NCI-H524 (cell line): ENCODE results near the gene C14orf39.
"Not testable (repeated sequence)": the region's sequence is repeated elsewhere in the genome, so short reads cannot be mapped to it uniquely, and the experiment has no call there.

ENCODE experiments used
- DNase-seq, 2 experiments: peaks; one replicate each; lab custom pipeline; 2025; lab: John Stamatoyannopoulos, UW

C14orf39 gene

DNA sequence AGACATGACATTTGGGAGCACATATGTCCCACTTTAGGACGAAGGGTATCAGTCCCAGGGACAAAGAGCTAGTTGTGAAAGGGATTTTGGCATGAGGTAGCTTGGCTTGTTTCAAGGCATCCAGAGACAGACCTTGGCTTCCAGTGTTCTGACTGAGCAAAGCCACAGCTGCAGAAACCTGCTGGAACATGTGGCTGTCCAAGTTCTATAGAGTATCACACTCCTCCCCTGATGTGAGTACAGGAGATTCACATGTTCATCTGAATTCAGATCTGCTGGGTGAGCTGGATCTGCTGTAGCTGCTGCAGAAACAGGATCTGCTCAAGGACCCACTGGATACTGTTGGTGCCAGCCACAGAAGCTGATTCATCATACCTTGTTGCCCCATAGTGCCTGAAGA, 10.1 kb upstream of the C14orf39 start:
- no peak for DNase-seq

DNA sequence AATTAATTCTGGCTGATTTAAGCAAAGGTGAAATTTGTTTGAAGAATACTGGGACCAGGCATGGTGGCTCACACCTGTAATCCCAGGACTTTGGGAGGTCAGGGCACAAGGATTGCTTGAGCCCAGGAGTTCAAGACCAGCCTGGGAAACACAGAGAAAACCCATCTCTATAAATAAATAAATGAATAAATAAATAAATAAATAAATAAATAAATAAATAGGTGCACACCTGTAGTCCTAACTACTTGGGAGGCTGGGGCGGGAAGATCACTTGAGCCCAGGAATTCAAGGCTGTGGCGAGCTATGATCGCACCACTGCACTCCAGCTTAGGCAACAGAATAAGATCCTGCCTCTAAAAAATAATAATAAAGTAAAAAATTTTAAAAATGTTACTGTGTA, 4.4 kb upstream of the C14orf39 start:
- no peak for DNase-seq

DNA sequence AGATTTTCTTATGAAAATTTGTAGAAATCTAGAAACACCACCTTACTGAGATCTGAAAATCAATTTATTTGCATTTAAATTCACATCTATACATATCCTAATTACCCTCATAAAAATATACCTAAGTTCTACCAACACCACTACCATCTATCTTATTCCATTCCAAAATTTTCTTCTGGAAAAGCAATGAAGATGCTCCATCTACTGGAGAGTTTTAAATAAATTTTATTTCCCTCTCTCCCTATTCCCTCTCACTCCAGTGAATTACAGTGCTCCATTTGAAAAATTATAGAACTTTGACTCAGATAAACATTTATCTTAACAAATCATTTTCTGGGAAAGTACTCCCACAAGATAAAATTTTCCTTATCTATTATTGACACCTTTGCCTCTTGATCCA, 2.3 kb upstream of the C14orf39 start:
- peak in 1 of 2 experiments; percentile 26 for DNase-seq

DNA sequence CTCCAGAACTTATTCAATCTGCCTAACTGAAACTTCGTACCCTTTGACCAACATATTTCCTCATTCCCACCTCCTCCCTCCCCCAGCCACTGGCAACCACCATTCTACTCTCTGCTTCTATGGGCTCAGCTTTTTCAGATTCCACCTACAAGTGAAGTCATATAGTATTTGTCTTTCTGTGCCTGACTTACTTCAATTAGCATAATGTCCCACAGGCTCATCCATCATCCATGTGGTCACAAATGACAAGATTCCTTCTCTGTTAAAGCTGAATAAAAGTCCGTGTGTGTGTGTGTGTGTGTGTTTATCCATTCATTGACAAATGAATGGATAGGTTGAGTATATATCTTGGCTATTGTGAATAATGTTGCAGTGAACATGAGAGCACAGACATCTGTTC, 1.3 kb upstream of the C14orf39 start:
- DNase-seq: no peak

DNA sequence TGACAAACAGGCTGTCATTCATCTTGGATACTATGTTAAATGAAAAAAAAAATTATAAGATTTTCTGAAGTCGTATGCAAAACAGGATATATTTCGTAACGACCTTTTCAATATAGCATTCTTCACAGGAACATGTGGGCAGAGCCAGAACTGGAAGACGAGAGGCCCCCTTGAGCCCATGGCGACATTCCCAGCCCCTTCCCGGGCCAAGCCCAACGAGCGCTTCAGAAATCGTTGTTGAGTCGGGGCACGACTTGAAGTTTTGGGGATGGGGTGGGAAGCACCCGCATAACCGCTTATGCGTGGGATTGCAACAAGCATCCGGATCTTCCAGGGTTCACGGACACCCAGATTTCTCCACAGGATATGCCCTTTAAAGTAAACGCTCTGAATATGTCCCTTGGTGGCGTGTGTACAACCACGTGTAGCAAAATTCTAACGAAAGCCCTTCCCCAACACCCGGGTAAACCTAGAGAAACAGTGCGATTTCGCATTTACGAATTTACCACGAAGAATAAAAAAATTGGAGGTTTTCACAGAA, 736 bp downstream of the C14orf39 start:
- peak in 1 of 2 experiments; percentile 38 for DNase-seq

DNA sequence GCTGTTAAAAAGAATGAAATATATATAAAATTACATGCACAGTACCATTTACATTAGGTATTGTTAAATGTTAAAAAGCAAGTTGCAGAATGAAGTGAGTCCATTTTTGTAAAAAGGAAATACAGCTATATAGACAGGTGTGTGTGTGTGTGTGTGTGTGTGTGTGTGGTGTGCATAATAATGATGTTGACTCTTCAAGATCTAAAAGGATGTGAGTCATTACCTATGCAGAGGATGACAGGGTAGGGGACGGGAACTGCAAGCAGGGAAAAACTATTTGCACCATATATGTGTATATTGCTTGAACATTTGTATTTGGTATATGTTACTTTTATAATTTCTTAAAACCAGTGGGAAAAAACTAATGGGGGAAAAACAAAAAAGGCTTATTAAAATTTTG, 3.1 kb downstream of the C14orf39 start:
- no peak for DNase-seq

DNA sequence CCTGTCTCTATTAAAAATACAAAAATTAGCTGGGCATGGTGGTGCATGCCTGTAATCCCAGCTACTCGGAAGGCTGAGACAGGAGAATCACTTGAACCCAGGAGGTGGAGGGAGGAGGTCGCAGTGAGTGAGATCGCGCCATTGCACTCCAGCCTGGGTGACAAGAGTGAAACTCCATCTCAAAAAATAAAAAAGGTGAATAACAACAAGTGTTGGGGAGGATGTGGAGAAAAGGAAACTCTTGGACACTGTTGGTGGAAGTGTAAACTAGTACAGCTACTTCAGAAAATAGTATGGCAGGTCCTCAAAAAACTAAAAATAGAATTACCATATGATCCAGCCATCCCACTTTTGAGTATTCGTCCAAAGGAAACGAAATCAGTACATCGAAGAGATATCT, 5.6 kb downstream of the C14orf39 start:
- DNase-seq: not testable (repeated sequence)

DNA sequence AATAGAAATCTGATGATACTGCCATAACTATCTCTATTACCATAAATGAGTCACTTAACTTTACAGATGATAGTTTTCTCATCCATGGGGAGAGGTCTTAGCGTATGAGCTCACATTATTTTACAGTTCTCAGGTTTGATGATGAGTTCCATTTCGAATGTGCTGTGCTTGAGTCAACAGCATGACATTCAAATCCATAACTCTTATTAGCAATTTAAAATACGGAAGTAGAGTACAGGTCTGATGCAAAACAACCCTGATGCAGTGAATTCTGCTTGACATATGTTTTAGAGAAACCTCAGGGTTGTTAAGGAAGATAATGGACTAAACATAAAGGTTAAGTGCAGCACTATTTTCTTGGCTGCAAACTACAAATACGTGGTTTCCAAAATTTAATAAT, 30.0 kb downstream of the C14orf39 start:
- DNase-seq: no peak

DNA sequence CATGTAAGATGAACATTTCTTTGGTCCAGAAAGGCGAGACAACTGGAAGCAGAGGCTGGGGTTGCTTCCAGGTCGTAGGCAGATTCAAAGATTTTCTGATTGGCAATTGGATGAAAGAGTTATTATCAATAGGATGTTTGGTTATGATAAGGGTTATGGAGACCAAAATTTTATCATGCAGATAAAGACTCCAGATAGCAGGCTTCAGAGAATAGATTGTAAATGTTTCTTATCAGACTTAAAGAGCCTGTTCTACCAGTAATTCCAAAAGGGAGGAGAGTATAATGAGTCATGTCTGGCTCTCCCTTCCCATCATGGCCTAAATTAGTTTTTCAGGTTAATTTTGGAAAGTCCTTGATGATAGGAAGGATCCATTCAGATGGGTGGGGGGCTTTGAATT, 55.6 kb downstream of the C14orf39 start:
- no peak for DNase-seq

DNA sequence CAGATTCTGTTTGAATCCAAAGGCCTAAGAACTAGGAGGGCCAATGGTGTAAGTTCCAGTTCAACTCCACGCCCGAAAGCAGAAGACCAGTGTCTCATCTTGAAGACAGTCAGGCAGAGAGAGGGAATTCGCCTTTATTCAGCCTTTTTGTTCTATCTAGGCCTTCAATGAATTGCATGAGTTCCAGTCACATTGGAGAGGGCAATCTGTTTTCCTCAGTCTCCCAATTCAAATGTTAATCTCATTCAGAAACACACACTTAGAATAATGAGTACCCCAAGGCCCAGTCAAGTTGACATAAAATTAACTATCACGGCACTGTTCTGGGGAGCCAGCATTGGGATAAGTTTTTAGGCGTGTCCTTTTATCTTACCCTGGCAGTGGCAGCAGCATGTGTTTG, 65.8 kb downstream of the C14orf39 start:
- no peak for DNase-seq

DNA sequence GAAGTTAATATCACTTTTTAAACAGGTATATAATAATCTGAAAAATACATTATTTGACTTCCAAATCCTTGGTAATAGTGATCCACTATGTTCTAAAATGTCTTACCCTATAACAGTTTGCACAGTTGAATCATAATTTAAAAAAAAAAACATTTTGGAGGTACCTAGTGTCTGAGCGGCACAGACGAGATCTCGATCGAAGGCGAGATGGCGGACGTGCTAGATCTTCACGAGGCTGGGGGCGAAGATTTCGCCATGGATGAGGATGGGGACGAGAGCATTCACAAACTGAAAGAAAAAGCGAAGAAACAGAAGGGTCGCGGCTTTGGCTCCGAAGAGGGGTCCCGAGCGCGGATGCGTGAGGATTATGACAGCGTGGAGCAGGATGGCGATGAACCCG, 88.3 kb downstream of the C14orf39 start:
- DNase-seq: not testable (repeated sequence)

DNA sequence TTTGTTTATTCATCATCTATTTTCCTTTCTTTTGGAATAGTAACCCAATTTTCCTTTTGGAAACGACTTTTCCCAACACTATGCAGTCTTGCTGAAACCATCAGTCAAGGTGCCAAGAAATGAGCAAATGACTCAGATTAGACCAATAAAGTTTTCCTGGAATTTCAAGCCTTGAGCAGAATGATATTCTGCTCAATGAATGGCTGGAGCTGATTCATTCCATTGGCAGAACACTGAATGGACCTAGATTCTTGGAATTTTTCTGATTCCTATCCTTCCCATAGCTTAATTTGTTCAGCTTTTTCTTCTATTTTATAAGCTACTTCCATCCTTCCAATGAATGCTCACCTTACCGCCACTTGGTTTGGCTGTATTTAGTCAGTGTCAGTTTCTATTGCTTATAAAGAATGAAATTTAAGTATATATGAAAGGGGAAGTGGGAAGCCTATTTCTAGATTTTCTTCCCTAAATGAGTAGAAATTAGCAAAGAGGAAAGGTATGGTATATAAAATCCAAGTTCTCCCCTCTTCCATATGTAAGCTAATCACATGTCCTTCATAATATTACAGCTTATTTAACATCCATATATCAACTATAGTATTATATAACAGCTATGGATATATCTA, 89.0 kb downstream of the C14orf39 start:
- DNase-seq: no peak
